ENCODE results near the gene IFNLR1. TPM values are rescaled to one million over a fixed set of nuclear protein-coding genes. Genes with fewer than 3 reads are reported as not detected.

The IFNLR1 gene
- total RNA-seq, 1 donor from 2014 or later: 5.6 TPM

DNA sequence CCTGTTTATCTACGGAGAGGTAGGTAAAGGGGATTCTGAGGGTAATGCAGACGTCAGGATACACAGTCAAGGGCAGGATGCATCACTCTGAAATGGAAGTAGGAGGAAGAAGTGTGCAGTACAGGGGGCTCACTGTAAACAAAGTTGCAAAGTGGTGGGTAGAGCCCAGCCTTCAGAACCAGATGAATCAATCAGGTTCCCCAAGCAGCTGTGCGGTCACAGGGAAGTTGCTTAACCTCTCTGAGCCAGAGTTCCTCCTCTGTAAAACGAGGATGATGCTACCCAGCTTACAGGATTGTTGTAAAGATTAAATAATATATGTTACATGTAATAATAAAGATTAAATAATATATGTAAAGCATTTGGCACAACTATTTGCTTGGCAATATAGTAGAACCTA lies 61.6 kb downstream of the IFNLR1 start:
- Mint-ChIP-seq H3K36me3 (ENCODE audit: low read depth) (no peaks in the 10 kb centered on the region), H3K4me3 (no peak overlapping the region), H3K9me3 (peaks cover 11% of the 10 kb centered on the region), H3K27me3 (peaks cover 3% of the 10 kb centered on the region), H3K27ac (no peak overlapping the region), H3K4me1 (no peaks in the 10 kb centered on the region)
- intact Hi-C loops (cut with micrococcal nuclease): no loop called here
- DNase-seq: no peak

DNA sequence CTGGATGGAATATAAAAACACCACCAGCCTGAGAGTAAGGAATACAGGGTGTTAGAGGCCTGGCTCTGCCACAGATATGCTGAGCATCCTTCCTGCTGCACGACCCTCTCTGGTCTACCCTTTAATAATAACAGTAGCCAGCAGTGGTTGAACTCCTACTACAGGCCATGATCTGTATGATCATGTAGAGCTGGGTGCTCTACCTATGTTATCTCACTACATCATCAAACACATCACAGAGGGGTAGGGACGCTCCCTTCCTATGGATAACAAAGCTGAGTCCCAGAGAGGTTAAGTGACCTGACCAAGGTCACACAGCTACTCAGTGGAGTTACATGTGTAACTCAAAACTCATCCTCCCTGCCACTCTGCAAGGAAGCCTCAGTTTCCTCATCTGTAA lies 62.1 kb downstream of the IFNLR1 start:
- H3K4me3 Mint-ChIP-seq: no peak overlapping the region
- H3K27ac Mint-ChIP-seq: no peak overlapping the region
- H3K36me3 Mint-ChIP-seq (ENCODE audit: low read depth): no peaks in the 10 kb centered on the region
- no peaks in the 10 kb centered on the region for H3K4me1 Mint-ChIP-seq
- intact Hi-C loops (cut with micrococcal nuclease): no loop called here
- H3K27me3 Mint-ChIP-seq: peaks cover 6% of the 10 kb centered on the region
- no peak for DNase-seq
- peaks cover 8% of the 10 kb centered on the region for H3K9me3 Mint-ChIP-seq

DNA sequence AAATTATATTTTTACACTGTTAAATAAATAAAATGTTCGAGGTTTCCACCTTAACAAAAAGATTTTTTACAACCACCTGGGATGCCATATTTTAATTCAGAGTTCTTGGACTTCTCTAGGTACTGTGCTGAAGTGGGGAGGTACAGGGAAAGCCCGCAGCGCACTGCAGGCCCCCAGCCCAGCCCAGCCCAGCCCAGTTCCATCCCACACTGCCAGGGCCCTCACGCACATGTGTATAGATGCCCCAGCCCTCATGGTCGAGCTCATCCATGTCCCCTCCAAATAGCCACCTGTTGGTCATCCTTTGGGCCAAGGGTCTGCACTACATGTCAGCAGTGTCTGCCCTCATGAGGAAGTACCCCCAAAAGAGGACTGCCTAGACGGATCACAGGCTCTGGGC lies 63.5 kb downstream of the IFNLR1 start:
- Mint-ChIP-seq H3K4me1 (no peaks in the 10 kb centered on the region), H3K27me3 (peaks cover 6% of the 10 kb centered on the region), H3K36me3 (ENCODE audit: low read depth) (no peaks in the 10 kb centered on the region), H3K4me3 (no peak overlapping the region), H3K27ac (no peak overlapping the region), H3K9me3 (no peaks in the 10 kb centered on the region)
- no peak for DNase-seq
- intact Hi-C loops (cut with micrococcal nuclease): no loop called here

DNA sequence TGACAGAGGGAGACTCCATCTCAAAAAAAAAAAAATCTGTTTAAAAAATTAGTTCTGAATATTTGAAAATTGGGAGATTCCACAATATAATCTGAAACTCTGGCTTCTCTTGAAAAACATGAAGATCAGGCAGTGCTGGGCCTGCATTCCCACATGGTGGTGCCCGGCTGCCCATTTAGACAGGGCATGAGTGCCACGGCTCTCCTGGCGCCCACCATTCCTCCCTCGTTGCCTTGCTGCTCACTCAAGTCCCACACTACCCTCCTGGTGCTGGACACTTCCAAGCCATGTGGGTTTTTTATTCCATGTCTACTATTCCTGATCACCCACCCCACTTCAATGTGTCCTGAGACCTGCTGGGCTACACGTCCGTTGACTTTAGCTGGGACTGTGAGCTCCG lies 64.3 kb downstream of the IFNLR1 start:
- intact Hi-C loops (cut with micrococcal nuclease): no loop called here
- peaks cover 5% of the 10 kb centered on the region for H3K27me3 Mint-ChIP-seq
- H3K36me3 Mint-ChIP-seq (ENCODE audit: low read depth): no peaks in the 10 kb centered on the region
- no peak overlapping the region for H3K4me3 Mint-ChIP-seq
- no peak overlapping the region for H3K27ac Mint-ChIP-seq
- no peaks in the 10 kb centered on the region for H3K9me3 Mint-ChIP-seq
- DNase-seq: no peak
- no peaks in the 10 kb centered on the region for H3K4me1 Mint-ChIP-seq

DNA sequence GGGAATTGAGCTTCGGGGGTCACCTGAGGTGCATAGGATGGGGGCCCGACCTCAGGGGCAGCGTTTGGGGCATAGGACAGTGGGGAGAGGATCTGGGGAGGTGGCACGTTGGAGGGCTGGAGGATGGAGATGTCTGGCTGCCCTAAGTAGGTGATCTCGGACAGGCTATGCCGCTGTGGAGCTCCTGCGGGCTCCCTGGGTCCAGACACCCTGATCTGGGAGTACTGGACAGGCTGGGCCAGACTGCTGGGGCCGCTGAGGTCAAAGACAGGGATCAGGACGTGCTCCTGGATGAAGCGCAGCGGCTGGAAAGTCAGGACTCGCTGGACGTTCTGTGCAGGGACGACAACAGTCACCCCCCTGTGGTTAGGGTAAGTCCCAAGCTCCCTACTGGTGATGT lies 65.7 kb downstream of the IFNLR1 start:
- Mint-ChIP-seq H3K4me3 (no peak overlapping the region), H3K4me1 (no peaks in the 10 kb centered on the region), H3K36me3 (ENCODE audit: low read depth) (no peaks in the 10 kb centered on the region), H3K27ac (no peak overlapping the region), H3K27me3 (peaks cover 6% of the 10 kb centered on the region), H3K9me3 (no peaks in the 10 kb centered on the region)
- intact Hi-C loops (cut with micrococcal nuclease): no loop called here
- no peak for DNase-seq

- H3K27me3 Mint-ChIP-seq: peaks cover 6% of the 10 kb centered on the region
Measured at GRCh38 chr1:24120965-24121364, 66.1 kb downstream of the IFNLR1 start.

GRCh38 chr1:24119859-24120756 lies 67.0 kb downstream of the IFNLR1 start:
- Mint-ChIP-seq H3K4me1 (no peaks in the 10 kb centered on the region), H3K27me3 (peaks cover 5% of the 10 kb centered on the region), H3K27ac (no peak overlapping the region), H3K36me3 (ENCODE audit: low read depth) (no peaks in the 10 kb centered on the region), H3K9me3 (no peaks in the 10 kb centered on the region), H3K4me3 (no peak overlapping the region)
- intact Hi-C loops (cut with micrococcal nuclease): no loop called here
- no peak for DNase-seq

More at GRCh38 chr1:24120965-24121364, 66.1 kb downstream of the IFNLR1 start:
- Mint-ChIP-seq H3K36me3 (ENCODE audit: low read depth) (no peaks in the 10 kb centered on the region), H3K4me1 (no peaks in the 10 kb centered on the region), H3K4me3 (no peak overlapping the region), H3K9me3 (no peaks in the 10 kb centered on the region), H3K27ac (no peak overlapping the region)
- intact Hi-C loops (cut with micrococcal nuclease): no loop called here
- no peak for DNase-seq

DNA sequence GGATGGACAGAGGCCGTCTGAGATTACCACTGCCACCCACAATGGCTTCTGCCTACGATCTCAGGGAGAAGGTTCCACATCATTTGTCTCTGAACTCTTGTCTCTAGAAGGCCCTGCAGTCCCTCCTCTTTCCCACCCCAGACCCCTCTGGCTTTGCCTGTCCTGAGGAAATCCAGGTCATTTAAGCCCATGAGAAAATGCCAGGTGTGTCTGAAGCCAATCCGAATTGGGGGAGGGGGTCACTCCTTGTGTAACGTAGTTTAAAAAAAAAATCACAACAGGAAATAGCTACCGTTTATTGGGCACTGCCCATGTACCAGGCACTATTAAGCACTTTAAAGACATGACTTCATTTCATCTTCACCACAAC lies 67.6 kb downstream of the IFNLR1 start:
- H3K27ac Mint-ChIP-seq: no peak overlapping the region
- DNase-seq: no peak
- no peaks in the 10 kb centered on the region for H3K9me3 Mint-ChIP-seq
- H3K27me3 Mint-ChIP-seq: peaks cover 5% of the 10 kb centered on the region
- intact Hi-C loops (cut with micrococcal nuclease): no loop called here
- no peaks in the 10 kb centered on the region for H3K4me1 Mint-ChIP-seq
- no peaks in the 10 kb centered on the region for H3K36me3 Mint-ChIP-seq (ENCODE audit: low read depth)
- H3K4me3 Mint-ChIP-seq: no peak overlapping the region

- H3K4me3 Mint-ChIP-seq: no peak overlapping the region
- H3K27ac Mint-ChIP-seq: no peak overlapping the region
- no peaks in the 10 kb centered on the region for H3K36me3 Mint-ChIP-seq (ENCODE audit: low read depth)
- no peak for DNase-seq
- no peaks in the 10 kb centered on the region for H3K9me3 Mint-ChIP-seq
- no peaks in the 10 kb centered on the region for H3K4me1 Mint-ChIP-seq
- H3K27me3 Mint-ChIP-seq: peaks cover 9% of the 10 kb centered on the region
- intact Hi-C loops (cut with micrococcal nuclease): no loop called here
Measured at GRCh38 chr1:24118410-24119242, 68.5 kb downstream of the IFNLR1 start.

DNA sequence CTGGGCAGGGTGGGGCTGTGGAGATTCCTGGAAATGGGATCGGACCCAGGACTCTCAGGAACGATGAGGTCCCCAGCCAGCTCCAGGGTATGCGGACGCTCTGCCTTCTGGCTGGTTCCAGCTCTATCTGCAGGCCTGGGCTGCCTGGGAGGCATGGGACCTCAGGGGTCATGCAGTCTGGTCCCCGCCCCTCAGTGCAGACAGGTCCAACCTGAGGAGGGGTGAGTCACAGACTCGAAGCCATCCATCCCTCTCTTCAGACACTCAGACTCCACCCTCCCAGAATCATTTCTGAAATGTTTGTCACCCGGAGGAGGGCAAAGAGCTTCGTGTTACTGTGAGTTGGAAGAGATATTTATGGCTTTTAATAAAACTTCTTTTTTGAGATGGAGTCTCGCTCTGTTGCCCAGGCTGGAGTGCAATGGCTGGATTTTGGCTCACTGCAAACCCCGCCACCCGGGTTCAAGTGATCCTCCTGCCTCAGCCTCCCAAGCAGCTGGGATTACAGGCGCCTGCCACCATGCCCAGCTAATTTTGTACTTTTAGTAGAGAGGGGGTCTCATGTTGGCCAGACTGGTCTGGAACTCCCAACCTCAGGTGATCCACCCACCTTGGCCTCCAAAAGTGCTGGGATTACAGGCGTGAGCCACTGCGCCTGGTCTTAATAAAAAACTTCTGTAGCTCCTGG lies 69.2 kb downstream of the IFNLR1 start:
- H3K27me3 Mint-ChIP-seq: peaks cover 13% of the 10 kb centered on the region
- H3K4me3 Mint-ChIP-seq: no peak overlapping the region
- H3K36me3 Mint-ChIP-seq (ENCODE audit: low read depth): no peaks in the 10 kb centered on the region
- H3K4me1 Mint-ChIP-seq: peaks cover 2% of the 10 kb centered on the region
- no peak for DNase-seq
- H3K9me3 Mint-ChIP-seq: no peaks in the 10 kb centered on the region
- intact Hi-C loops (cut with micrococcal nuclease): no loop called here
- no peak overlapping the region for H3K27ac Mint-ChIP-seq

DNA sequence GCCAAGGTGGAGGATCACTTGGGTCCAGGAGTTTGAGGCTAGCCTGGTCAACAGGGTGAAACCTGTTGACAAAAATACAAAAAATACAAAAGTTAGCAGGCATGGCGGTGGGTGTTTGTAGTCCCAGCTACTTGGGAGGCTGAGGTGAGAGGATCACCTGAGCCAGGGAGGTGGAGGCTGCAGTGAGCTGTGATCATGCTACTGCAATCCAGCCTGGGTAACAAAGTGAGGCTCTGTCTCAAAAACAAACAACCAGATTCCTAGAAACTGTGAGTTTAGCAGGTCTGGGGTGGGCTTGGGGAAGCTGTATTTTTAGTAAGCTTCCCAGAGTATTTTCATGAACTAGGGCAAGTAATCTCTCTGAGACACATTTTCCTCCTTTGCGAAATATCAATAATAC lies 70.0 kb downstream of the IFNLR1 start:
- DNase-seq: no peak
- Mint-ChIP-seq H3K9me3 (no peaks in the 10 kb centered on the region), H3K4me1 (peaks cover 4% of the 10 kb centered on the region), H3K36me3 (ENCODE audit: low read depth) (no peaks in the 10 kb centered on the region), H3K4me3 (no peak overlapping the region), H3K27me3 (peaks cover 17% of the 10 kb centered on the region), H3K27ac (no peak overlapping the region)
- intact Hi-C loops (cut with micrococcal nuclease): no loop called here

- intact Hi-C loops (cut with micrococcal nuclease): no loop called here
- Mint-ChIP-seq H3K27me3 (peaks cover 19% of the 10 kb centered on the region), H3K36me3 (ENCODE audit: low read depth) (no peaks in the 10 kb centered on the region), H3K4me3 (no peak overlapping the region), H3K4me1 (peaks cover 7% of the 10 kb centered on the region), H3K9me3 (no peaks in the 10 kb centered on the region), H3K27ac (no peak overlapping the region)
- DNase-seq: no peak
Measured at GRCh38 chr1:24114753-24115152, 72.3 kb downstream of the IFNLR1 start.

DNA sequence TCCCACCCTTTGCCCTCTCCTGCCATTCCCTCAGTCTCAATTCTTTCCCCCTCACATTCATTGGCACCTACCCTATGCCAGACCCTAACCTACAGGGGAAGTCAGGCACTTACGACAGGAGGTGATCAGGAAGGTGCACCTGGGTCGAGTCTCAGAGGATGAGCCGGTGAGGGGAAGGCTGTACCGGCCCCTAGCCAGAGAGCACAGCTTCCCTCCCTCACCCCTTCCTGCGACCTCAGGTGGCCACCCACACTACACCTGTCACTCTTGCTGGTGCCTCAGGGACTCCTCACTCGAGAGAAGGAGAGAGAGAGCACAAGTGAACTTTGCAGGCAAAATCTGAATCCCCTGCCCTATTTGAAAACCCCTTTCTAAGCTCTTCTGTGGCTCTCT lies 73.5 kb downstream of the IFNLR1 start:
- H3K4me3 Mint-ChIP-seq: no peak overlapping the region
- H3K4me1 Mint-ChIP-seq: peaks cover 7% of the 10 kb centered on the region
- DNase-seq: no peak
- peaks cover 19% of the 10 kb centered on the region for H3K27me3 Mint-ChIP-seq
- H3K27ac Mint-ChIP-seq: no peak overlapping the region
- intact Hi-C loops (cut with micrococcal nuclease): no loop called here
- no peaks in the 10 kb centered on the region for H3K9me3 Mint-ChIP-seq
- no peaks in the 10 kb centered on the region for H3K36me3 Mint-ChIP-seq (ENCODE audit: low read depth)

Measured in activated CD4-positive, alpha-beta T cell treated with anti-CD3 and anti-CD28 coated beads, Interleukin-2, amount 10 ng/mL, durations not matched to agents 24 days and 14 days (primary cell).